Nephron progenitor cell (in vitro differentiated cells): ENCODE results near the gene PROS1.
"Not testable (repeated sequence)": the region's sequence is repeated elsewhere in the genome, so short reads cannot be mapped to it uniquely, and the experiment has no call there.

Experiments used
- DNase-seq: peaks from one replicate; pipeline ENCODE4 v3.0.0; 2021
- H3K27ac Mint-ChIP-seq: 2 replicates; pipeline ENCODE4 v1.8.0; 2021; ENCODE audit warnings: mild to moderate bottlenecking, moderate library complexity, mixed read lengths
- H3K27me3 Mint-ChIP-seq: 2 replicates; pipeline ENCODE4 v1.8.0; 2021; ENCODE audit warnings: mild to moderate bottlenecking, low read depth, mixed read lengths; ENCODE audit not compliant: poor library complexity
- H3K36me3 Mint-ChIP-seq: 2 replicates; pipeline ENCODE4 v1.8.0; 2021; ENCODE audit warnings: low read depth, mixed read lengths
- H3K4me1 Mint-ChIP-seq: 2 replicates; pipeline ENCODE4 v1.8.0; 2021; ENCODE audit warnings: mixed read lengths
- H3K4me3 Mint-ChIP-seq: 2 replicates; pipeline ENCODE4 v1.8.0; 2021; ENCODE audit warnings: mild to moderate bottlenecking, moderate library complexity, mixed read lengths
- H3K9me3 Mint-ChIP-seq: 2 replicates; pipeline ENCODE4 v1.8.0; 2021; ENCODE audit warnings: mild to moderate bottlenecking, moderate library complexity, mixed read lengths
- TF ChIP-seq, protein P1 (sequence below): fragments of 200-600 bp; sonication (generic); IDR thresholded peaks from 2 replicates; pipeline ENCODE4 v1.5.0; 2021; ENCODE audit warnings: antibody characterized with exemption

Gene PROS1

DNA sequence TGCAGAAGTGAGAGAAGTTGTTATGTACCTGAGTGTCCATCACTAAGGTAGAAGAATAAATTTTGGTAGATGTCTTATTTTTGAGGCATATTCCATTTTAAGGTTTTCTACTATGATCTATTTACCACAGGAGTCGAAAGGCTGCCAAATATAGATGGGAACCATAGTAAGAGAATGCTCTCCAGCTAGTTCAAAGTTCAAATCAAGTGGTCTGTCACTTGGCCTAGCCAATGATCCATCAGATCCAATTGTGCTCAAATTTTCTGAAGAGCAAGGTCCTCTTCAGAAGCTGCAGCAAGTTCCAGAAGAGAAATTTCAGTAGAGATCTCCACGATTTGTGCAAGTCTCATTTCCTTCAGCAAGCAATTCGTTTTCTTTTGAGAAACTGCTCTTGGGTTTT, 10.9 kb downstream of the PROS1 start:
- Mint-ChIP-seq H3K4me3 (no peak overlapping the region), H3K36me3 (peaks cover 13% of the 10 kb centered on the region), H3K27me3 (peaks cover 3% of the 10 kb centered on the region), H3K27ac (no peak overlapping the region), H3K9me3 (peaks cover 49% of the 10 kb centered on the region), H3K4me1 (no peaks in the 10 kb centered on the region)
- no peak for DNase-seq
- TF ChIP-seq, protein P1, sequence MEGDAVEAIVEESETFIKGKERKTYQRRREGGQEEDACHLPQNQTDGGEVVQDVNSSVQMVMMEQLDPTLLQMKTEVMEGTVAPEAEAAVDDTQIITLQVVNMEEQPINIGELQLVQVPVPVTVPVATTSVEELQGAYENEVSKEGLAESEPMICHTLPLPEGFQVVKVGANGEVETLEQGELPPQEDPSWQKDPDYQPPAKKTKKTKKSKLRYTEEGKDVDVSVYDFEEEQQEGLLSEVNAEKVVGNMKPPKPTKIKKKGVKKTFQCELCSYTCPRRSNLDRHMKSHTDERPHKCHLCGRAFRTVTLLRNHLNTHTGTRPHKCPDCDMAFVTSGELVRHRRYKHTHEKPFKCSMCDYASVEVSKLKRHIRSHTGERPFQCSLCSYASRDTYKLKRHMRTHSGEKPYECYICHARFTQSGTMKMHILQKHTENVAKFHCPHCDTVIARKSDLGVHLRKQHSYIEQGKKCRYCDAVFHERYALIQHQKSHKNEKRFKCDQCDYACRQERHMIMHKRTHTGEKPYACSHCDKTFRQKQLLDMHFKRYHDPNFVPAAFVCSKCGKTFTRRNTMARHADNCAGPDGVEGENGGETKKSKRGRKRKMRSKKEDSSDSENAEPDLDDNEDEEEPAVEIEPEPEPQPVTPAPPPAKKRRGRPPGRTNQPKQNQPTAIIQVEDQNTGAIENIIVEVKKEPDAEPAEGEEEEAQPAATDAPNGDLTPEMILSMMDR: no peak

DNA sequence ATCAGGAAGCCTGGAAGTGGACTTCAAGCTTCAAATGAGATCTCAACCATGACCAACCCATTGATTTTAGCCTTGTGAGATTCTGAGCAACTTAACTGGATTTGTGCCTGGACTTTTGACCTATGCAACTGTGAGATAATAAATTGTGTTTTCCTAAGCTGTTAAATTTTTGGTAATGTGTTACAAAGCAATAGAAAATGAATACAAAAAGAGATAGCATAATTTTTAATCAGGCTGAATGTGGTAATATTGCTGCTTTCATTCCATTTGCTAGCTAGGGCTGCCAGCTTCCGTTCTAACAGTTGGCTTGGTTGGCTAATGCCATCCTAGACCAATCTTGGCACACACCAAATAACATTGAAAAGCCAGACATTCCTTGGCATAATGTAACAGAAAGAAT, 12.2 kb downstream of the PROS1 start:
- Mint-ChIP-seq H3K4me1 (no peaks in the 10 kb centered on the region), H3K27ac (no peak overlapping the region), H3K36me3 (peaks cover 12% of the 10 kb centered on the region), H3K4me3 (no peak overlapping the region), H3K9me3 (peaks cover 53% of the 10 kb centered on the region), H3K27me3 (peaks cover 3% of the 10 kb centered on the region)
- TF ChIP-seq, protein P1: no peak
- DNase-seq: no peak

DNA sequence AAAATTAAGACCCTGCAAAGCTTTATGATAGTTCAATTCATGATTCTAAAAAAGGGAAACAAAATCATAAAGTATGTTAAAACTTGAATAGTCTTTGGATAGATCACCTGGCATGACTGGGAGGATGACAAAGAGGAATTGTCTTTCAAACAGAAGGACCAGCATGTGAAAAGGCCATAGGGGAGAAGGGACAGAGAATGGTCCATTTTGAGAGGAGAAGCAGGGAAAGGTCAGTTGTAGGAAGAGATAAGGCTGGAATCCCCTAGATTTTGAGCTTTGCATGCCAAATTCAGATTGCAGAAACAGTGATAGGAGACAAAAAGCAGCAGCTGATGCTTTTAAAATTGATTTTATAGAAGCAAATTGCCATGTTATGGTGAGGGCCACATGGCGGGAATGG, 12.7 kb downstream of the PROS1 start:
- Mint-ChIP-seq H3K4me1 (no peaks in the 10 kb centered on the region), H3K27ac (no peak overlapping the region), H3K36me3 (peaks cover 8% of the 10 kb centered on the region), H3K27me3 (peaks cover 6% of the 10 kb centered on the region), H3K9me3 (peaks cover 52% of the 10 kb centered on the region), H3K4me3 (no peak overlapping the region)
- TF ChIP-seq, protein P1: no peak
- no peak for DNase-seq

DNA sequence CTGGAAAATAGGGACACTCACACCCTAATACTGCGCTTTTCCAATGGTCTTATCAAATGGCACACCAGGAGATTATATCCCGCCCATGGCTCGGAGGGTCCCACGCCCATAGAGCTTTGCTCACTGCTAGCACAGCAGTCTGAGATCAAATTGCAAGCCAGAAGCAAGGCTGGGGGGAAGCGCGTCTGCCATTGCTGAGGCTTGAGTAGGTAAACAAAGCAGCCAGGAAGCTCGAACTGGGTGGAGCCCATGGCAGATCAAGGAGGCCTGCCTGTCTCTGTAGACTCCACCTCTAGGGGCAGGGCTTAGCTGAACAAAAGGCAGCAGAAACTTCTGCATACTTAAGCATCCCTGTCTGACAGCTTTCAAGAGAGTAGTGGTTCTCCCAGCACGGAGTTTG, 23.7 kb downstream of the PROS1 start:
- H3K27ac Mint-ChIP-seq, H3K36me3 Mint-ChIP-seq, H3K4me3 Mint-ChIP-seq, DNase-seq, H3K4me1 Mint-ChIP-seq, H3K27me3 Mint-ChIP-seq: not testable (repeated sequence)
- H3K9me3 Mint-ChIP-seq: peaks cover 93% of the 10 kb centered on the region

DNA sequence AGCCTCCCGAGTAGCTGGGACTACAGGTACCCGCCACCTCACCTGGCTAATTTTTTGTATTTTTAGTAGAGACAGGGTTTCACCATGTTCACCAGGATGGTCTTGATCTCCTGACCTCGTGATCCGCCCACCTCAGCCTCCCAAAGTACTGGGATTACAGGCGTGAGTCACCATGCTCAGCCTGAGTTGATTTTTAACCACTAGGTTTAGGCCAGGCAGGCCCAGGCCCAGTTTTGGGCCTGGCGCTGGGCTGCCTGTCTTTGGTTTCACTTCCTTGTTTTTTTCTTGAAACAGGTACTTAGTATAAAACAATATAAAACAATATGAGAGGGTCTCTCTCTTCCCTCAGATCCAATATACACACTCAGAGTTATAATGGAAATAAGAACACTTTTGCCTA, 36.2 kb downstream of the PROS1 start:
- not testable (repeated sequence) for H3K27ac Mint-ChIP-seq, H3K4me1 Mint-ChIP-seq, H3K27me3 Mint-ChIP-seq, H3K36me3 Mint-ChIP-seq, H3K4me3 Mint-ChIP-seq, DNase-seq
- H3K9me3 Mint-ChIP-seq: peaks cover 28% of the 10 kb centered on the region

DNA sequence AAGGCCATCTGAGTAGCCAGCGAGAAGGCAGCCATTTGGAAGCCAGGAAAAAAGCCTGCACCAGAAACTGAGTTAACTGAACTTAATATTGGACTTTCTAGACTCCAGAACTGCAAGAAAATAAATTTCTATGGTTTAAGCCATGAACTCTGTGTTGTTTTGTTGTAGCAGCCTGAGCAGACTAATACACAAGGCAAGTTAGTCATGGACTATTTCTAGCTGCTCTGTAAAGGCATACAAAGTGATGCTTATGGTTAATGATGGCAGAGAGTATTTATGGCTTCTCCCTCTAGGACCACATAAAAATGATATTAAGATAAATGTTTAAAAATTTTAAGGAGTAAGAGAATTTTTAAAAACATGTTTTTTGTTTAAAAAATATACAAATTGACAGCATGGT, 37.1 kb downstream of the PROS1 start:
- H3K4me3 Mint-ChIP-seq: no peak overlapping the region
- H3K27ac Mint-ChIP-seq: no peak overlapping the region
- TF ChIP-seq, protein P1: no peak
- H3K27me3 Mint-ChIP-seq: no peaks in the 10 kb centered on the region
- no peaks in the 10 kb centered on the region for H3K4me1 Mint-ChIP-seq
- no peak for DNase-seq
- H3K9me3 Mint-ChIP-seq: peaks cover 37% of the 10 kb centered on the region
- no peaks in the 10 kb centered on the region for H3K36me3 Mint-ChIP-seq

DNA sequence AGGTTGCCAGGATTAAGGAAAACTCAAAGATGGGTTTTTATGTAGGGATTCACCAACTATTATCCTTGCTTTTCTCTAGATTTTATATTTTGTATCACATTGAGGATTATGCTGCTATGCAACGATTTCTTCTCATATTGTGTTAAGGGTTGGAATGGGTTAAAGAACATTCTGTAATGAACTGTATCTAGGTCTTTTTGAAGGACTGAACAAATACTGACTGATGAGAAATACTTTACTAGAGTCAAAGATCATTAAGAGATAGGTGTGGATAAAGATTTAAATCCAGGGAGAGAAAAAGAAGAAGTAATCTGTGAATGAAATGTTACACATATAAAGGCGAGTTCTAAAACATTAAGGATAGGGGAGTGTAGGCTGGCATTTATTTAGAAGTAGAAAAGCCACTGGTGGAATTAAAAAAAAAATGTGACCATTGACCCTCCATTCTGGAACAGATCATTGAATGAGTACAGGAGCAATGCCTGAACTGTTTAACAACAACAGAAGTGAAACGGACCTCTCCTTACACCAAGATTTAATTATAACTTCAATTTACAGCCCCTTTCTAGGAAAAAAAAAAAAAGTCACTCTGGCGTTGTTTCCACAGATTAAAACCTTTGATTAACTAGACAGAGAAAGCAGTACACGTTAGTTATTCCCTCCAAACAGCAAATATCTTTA, 39.2 kb downstream of the PROS1 start:
- Mint-ChIP-seq H3K27ac (no peak overlapping the region), H3K36me3 (no peaks in the 10 kb centered on the region), H3K9me3 (peaks cover 47% of the 10 kb centered on the region), H3K4me3 (no peak overlapping the region), H3K4me1 (no peaks in the 10 kb centered on the region), H3K27me3 (no peaks in the 10 kb centered on the region)
- TF ChIP-seq, protein P1: no peak
- no peak for DNase-seq
